EH (cell line): ENCODE data around the gene DUOX2.
"Not testable (repeated sequence)": the region's sequence is repeated elsewhere in the genome, so short reads cannot be mapped to it uniquely, and the experiment has no call there.

ENCODE experiments used
- DNase-seq: peaks from one replicate; pipeline ENCODE4 v3.0.0-alpha.2; 2015; ENCODE audit warnings: low read depth

Gene DUOX2

GRCh38 chr15:45138814-45139765 lies 25.1 kb upstream of the DUOX2 start:
- DNase-seq = no peak

- DNase-seq = no peak
These were observed 23.7 kb upstream of the DUOX2 start for GRCh38 chr15:45137703-45138102.

GRCh38 chr15:45136378-45136764 lies 22.4 kb upstream of the DUOX2 start:
- no peak for DNase-seq

DNA sequence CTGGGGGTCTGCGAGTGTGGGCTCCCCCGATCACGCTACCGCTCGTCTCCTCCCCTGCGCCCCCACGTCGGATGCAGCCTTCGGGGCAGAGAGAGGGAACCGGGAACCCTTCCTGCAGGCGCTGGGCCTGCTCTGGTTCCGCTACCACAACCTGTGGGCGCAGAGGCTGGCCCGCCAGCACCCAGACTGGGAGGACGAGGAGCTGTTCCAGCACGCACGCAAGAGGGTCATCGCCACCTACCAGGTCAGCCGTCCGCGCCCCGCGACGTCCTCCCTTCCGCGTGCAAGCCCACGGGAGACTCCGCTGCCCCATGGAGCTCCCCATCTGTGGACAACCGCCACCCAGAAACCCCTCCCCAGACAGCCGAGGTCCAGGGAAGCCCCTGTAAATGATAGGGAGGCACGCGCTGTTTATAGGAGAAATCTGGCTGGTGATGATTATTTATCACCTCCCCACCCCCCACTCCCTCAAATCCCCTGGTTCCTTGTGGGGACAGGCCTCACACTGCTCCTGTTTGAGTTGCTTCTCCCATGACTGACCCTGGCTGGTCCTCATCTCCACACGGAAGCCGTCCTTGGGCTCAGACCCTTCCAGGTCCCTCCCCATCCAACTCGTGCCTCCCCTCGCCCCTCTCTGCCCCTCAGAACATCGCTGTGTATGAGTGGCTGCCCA lies 21.9 kb upstream of the DUOX2 start:
- DNase-seq = not testable (repeated sequence)

GRCh38 chr15:45134682-45135604 lies 21.0 kb upstream of the DUOX2 start:
- no peak for DNase-seq

DNA sequence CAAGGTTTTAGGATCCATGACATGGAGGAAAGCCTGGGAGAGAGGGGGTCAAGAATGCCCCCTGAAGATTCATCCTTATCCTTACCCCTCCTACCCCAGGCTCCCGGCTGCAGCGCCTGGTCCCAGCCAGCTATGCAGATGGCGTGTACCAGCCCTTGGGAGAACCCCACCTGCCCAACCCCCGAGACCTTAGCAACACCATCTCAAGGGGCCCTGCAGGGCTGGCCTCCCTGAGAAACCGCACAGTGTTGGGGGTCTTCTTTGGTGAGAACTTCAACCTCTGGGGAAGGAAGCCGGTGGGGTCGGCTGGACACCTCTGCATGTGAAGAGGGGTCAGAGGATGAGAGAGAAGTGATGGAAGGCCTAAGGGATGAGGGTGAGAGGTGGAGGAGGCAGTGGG lies 20.1 kb upstream of the DUOX2 start:
- DNase-seq = no peak

- no peak for DNase-seq
These were observed 19.6 kb upstream of the DUOX2 start for GRCh38 chr15:45133561-45133920.

- DNase-seq = no peak
These were observed 19.0 kb upstream of the DUOX2 start for GRCh38 chr15:45132844-45133560.

DNA sequence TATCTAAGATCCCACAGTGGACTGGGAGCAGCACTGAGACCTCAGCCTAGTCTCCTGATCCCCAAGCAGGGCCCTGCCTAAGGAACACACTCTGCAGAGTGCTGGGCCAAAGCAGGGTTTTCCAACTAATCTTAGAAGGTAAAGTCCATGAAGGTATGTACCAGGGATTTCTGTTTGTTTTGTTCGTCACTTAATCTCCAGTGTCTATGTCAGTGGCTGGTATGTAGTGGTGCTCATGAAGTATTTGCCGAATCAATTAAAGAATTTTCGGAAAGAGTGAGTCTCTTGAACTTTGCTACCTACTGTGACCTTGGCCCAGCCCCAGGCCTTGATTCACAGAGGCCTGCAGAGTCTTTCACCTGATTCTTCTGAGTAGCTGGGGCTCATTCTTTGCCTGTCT lies 17.5 kb upstream of the DUOX2 start:
- DNase-seq = no peak

GRCh38 chr15:45130291-45131000 lies 16.5 kb upstream of the DUOX2 start:
- DNase-seq = no peak

- DNase-seq = no peak
These were observed 15.7 kb upstream of the DUOX2 start, which contains the start of the genes DUOX1 and DUOXA1 for GRCh38 chr15:45129651-45130129. Gene DUOX1, plus strand, starts transcription at chr15:45129994. Its CDS starts 1,973 bp downstream, at chr15:45131967. Gene DUOXA1, minus strand, starts transcription at chr15:45129879. Its CDS starts 6,865 bp downstream, at chr15:45123014.

GRCh38 chr15:45128971-45129639 lies 15.1 kb upstream of the DUOX2 start:
- DNase-seq = no peak

- DNase-seq = peak; percentile 42
These were observed 12.7 kb upstream of the DUOX2 start for GRCh38 chr15:45126535-45127158.

GRCh38 chr15:45123397-45123796 lies 9.4 kb upstream of the DUOX2 start:
- no peak for DNase-seq

DNA sequence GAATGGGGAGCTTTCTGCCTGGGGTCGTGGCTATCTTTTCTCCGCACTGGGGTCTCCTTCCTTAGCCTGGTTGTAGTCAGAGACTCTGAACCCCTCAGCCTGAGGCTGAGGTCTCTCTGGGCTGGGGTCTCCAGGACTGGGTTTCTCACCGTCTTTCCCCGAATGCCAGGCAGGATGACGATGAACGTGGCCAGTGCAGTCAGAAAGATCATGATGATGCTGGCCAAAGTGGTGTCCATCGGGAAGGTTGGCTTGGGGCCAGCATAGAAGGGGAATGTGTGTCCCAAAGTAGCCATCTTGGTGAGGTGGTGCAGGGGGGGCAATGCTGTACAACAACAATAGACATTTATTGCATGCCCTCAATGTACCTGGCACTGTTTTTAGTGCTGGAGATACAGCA lies 8.7 kb upstream of the DUOX2 start:
- no peak for DNase-seq

- peak; percentile 86 for DNase-seq
These were observed 7.9 kb upstream of the DUOX2 start for GRCh38 chr15:45121706-45122417.

GRCh38 chr15:45121020-45121419 lies 7.0 kb upstream of the DUOX2 start:
- no peak for DNase-seq

DNA sequence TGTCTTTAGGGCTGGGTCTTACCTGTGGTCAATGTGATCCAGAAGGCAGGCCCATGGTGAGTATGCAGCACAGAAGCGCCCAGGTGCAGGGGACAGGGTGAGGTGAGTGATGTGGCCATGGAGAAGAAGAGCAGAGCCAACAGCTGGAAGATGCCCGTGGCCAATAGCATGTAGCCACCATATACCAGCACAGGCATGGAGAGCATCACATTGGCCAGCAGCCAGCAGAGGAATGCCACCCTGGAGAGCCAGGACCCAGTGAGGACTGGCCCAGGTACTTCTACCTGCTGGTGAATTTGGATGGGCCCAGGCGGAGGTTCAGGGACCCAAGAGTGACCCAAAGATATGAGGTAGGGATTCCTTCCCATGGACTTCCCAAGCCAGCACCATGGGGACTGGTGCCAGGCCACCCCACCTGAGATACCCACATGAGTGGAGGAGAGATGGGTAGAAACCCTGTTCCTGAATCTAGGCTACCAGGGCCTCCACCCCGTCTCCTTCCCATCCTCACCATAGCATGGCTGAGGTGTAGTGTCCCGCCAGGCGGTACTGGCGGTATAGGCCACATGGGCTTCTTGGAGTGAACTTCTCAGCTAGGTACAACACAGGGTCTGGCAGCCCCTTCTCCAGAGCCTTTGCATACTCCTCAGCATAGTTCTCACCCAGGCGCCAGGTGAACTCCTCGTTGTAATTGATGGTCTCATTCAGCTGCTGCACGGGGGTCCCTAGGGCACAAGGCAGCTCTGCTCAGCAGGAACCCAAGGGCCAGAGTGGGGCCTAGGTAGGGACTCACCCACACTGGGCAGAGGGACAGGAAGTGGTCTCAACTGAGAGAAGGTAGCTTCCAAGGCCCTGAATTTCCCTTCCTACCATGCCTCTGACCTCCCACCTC lies 6.4 kb upstream of the DUOX2 start:
- DNase-seq = no peak
